SK-N-SH treated with all-trans-retinoic acid at 6 μM for 48 hours (cell line): Measurements from ENCODE around the gene ARHGAP24.
A peak's percentile ranks its signal among the peaks of the same experiment; 100 is the strongest.

ENCODE experiments used
- ATAC-seq: fragments of 200-7000 bp; cut with Tn5 transposase; 3 replicates; pipeline ENCODE4 v1.9.1; 2020; ENCODE audit warnings: mild to moderate bottlenecking, moderate library complexity
- ARNTL ChIP-seq: fragments of 450-650 bp; formaldehyde crosslinking; IDR thresholded peaks from 2 replicates; pipeline ENCODE4 v1.5.0; 2020; ENCODE audit warnings: low read depth, mild to moderate bottlenecking, moderate library complexity, borderline replicate concordance
- BACH2 ChIP-seq: fragments of 250-450 bp; sonication (Bioruptor Pico); IDR thresholded peaks from 2 replicates; pipeline ENCODE4 v1.9.0; 2021; ENCODE audit warnings: mild to moderate bottlenecking, borderline replicate concordance
- CSDC2 ChIP-seq: fragments of 250-450 bp; sonication (Bioruptor Pico); IDR thresholded peaks from 2 replicates; pipeline ENCODE4 v1.5.0; 2020; ENCODE audit warnings: mild to moderate bottlenecking, moderate library complexity
- ESRRG ChIP-seq: fragments of 250-450 bp; sonication (Bioruptor Pico); IDR thresholded peaks from 2 replicates; pipeline ENCODE4 v1.6.1; 2021; ENCODE audit warnings: mild to moderate bottlenecking
- GLIS3 ChIP-seq: fragments of 250-450 bp; sonication (Bioruptor Pico); IDR thresholded peaks from 2 replicates; pipeline ENCODE4 v1.5.0; 2020; ENCODE audit warnings: mild to moderate bottlenecking, moderate library complexity
- OSR1 ChIP-seq: fragments of 250-450 bp; sonication (Bioruptor Pico); IDR thresholded peaks from 2 replicates; pipeline ENCODE4 v1.8.0; 2022; ENCODE audit warnings: moderate library complexity, mild to moderate bottlenecking, inconsistent platforms
- POU6F1 ChIP-seq: fragments of 250-450 bp; sonication (Bioruptor Pico); IDR thresholded peaks from 2 replicates; pipeline ENCODE4 v1.8.0; 2021; ENCODE audit warnings: low read depth, mild to moderate bottlenecking, moderate library complexity, borderline replicate concordance
- PPARA ChIP-seq: fragments of 250-450 bp; sonication (Bioruptor Pico); IDR thresholded peaks from 2 replicates; pipeline ENCODE4 v1.5.0; 2020; ENCODE audit warnings: mild to moderate bottlenecking, borderline replicate concordance
- RARB ChIP-seq: fragments of 250-450 bp; sonication (Bioruptor Pico); IDR thresholded peaks from 2 replicates; pipeline ENCODE4 v1.8.0; 2021; ENCODE audit warnings: mild to moderate bottlenecking, moderate library complexity
- SNAI2 ChIP-seq: fragments of 250-450 bp; sonication (Bioruptor Pico); IDR thresholded peaks from 2 replicates; pipeline ENCODE4 v1.5.0; 2020; ENCODE audit warnings: mild to moderate bottlenecking, moderate library complexity
- TCF4 ChIP-seq: fragments of 250-450 bp; sonication (Bioruptor Pico); IDR thresholded peaks from 2 replicates; pipeline ENCODE4 v1.8.0; 2021; ENCODE audit warnings: mild to moderate bottlenecking, moderate library complexity, borderline replicate concordance
- TSHZ2 ChIP-seq: fragments of 250-450 bp; sonication (Bioruptor Pico); IDR thresholded peaks from 2 replicates; pipeline ENCODE4 v1.5.0; 2020; ENCODE audit warnings: mild to moderate bottlenecking, moderate library complexity
- ZFP30 ChIP-seq: fragments of 450-650 bp; formaldehyde crosslinking; IDR thresholded peaks from 2 replicates; pipeline ENCODE4 v1.5.0; 2022; ENCODE audit warnings: mild to moderate bottlenecking, moderate library complexity
- ZNF565 ChIP-seq: fragments of 450-650 bp; formaldehyde crosslinking; conservative IDR thresholded peaks from 2 replicates; pipeline ENCODE4 v1.5.0; 2020; ENCODE audit warnings: low read depth, mild to moderate bottlenecking, moderate library complexity
- ZNF70 ChIP-seq: fragments of 450-650 bp; formaldehyde crosslinking; IDR thresholded peaks from 2 replicates; pipeline ENCODE4 v1.5.0; 2020; ENCODE audit warnings: mild to moderate bottlenecking, moderate library complexity
- TF ChIP-seq, protein P1 (sequence below): fragments of 250-450 bp; sonication (Bioruptor Pico); IDR thresholded peaks from 2 replicates; pipeline ENCODE4 v1.8.0; 2020; ENCODE audit warnings: mild to moderate bottlenecking, moderate library complexity, borderline replicate concordance
- TF ChIP-seq, protein P2 (sequence below): fragments of 250-450 bp; sonication (Bioruptor Pico); IDR thresholded peaks from 2 replicates; pipeline ENCODE4 v1.5.1; 2020; ENCODE audit warnings: low read depth, mild to moderate bottlenecking, moderate library complexity

The ARHGAP24 gene

GRCh38 chr4:85726555-85726954, 251.6 kb downstream of the ARHGAP24 start:
- no peak for TF ChIP-seq GLIS3
- TF ChIP-seq SNAI2, result no peak
- TF ChIP-seq PPARA (CRISPR knock-in tag), result no peak
- no peak for TF ChIP-seq ZFP30 (CRISPR knock-in tag)
- TF ChIP-seq, protein P1, sequence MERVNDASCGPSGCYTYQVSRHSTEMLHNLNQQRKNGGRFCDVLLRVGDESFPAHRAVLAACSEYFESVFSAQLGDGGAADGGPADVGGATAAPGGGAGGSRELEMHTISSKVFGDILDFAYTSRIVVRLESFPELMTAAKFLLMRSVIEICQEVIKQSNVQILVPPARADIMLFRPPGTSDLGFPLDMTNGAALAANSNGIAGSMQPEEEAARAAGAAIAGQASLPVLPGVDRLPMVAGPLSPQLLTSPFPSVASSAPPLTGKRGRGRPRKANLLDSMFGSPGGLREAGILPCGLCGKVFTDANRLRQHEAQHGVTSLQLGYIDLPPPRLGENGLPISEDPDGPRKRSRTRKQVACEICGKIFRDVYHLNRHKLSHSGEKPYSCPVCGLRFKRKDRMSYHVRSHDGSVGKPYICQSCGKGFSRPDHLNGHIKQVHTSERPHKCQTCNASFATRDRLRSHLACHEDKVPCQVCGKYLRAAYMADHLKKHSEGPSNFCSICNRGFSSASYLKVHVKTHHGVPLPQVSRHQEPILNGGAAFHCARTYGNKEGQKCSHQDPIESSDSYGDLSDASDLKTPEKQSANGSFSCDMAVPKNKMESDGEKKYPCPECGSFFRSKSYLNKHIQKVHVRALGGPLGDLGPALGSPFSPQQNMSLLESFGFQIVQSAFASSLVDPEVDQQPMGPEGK, result no peak
- TF ChIP-seq, all 23 proteins: peak for 0
- no peak for ATAC-seq

- TF ChIP-seq RARB (CRISPR knock-in tag), result no peak
- no peak for TF ChIP-seq ESRRG
- no peak for TF ChIP-seq OSR1
- TF ChIP-seq POU6F1 (CRISPR knock-in tag), result no peak
- TF ChIP-seq, protein P2, sequence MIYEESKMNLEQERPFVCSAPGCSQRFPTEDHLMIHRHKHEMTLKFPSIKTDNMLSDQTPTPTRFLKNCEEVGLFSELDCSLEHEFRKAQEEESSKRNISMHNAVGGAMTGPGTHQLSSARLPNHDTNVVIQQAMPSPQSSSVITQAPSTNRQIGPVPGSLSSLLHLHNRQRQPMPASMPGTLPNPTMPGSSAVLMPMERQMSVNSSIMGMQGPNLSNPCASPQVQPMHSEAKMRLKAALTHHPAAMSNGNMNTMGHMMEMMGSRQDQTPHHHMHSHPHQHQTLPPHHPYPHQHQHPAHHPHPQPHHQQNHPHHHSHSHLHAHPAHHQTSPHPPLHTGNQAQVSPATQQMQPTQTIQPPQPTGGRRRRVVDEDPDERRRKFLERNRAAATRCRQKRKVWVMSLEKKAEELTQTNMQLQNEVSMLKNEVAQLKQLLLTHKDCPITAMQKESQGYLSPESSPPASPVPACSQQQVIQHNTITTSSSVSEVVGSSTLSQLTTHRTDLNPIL, result no peak
- TF ChIP-seq ARNTL (CRISPR knock-in tag), result no peak
- TF ChIP-seq BACH2 (CRISPR knock-in tag), result no peak
- TF ChIP-seq CSDC2 (CRISPR knock-in tag), result no peak
- no peak for TF ChIP-seq ZNF565 (CRISPR knock-in tag)
- TF ChIP-seq TCF4 (CRISPR knock-in tag), result no peak
- ATAC-seq, result no peak
These were observed 253.5 kb downstream of the ARHGAP24 start for GRCh38 chr4:85728464-85728863.

DNA sequence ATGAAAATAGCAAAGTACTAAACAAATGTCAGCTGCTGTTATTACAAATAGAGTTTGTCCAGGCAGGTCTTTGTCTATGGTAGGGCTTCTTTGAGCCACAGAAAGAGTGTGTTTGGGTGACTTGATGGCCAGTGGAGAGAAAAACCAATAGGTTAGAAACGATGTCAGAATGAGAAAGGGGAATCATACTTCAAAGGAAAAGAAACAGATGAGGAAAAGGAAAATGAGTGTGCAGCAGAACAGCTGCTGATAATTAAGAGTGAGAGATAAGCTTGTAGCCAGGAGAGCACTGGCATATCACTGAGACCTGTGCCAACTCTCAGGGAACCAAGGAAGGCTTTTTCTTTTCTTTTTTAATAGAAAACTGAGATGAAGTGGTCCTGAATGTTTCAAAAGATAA, 257.2 kb downstream of the ARHGAP24 start:
- no peak for TF ChIP-seq ESRRG
- TF ChIP-seq TSHZ2 (CRISPR knock-in tag), result peak; percentile 72; the same call in 1 of the 2 replicates
- no peak for TF ChIP-seq GLIS3
- TF ChIP-seq TCF4 (CRISPR knock-in tag), result peak; percentile 77; the same call in 1 of the 2 replicates
- no peak for TF ChIP-seq ARNTL (CRISPR knock-in tag)
- TF ChIP-seq ZNF70 (CRISPR knock-in tag), result no peak
- TF ChIP-seq, all 23 proteins: peak for 2
- peak; percentile 49; the same call in 1 of the 3 replicates for ATAC-seq

DNA sequence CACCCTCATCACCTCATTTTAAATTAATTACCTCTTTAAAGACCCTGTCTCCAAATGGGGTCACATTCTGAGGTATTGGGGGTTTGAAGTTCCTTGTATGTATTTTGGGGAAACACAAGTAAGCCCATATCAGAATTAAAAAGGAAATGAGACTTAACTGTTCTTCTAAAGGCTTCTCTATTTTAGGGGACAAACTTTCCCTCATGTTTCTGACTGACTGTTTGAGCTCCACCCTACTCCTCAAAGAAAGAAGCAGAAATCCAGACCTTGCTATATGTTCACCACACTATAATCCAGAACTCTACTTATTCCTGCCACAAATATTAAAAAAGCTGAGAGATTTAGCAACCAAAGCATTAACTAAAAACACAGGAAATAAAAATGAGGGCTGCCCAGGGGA, 258.8 kb downstream of the ARHGAP24 start:
- TF ChIP-seq, protein P2, result no peak
- no peak for TF ChIP-seq ZFP30 (CRISPR knock-in tag)
- TF ChIP-seq PPARA (CRISPR knock-in tag), result no peak
- TF ChIP-seq ZNF70 (CRISPR knock-in tag), result no peak
- ATAC-seq, result no peak

GRCh38 chr4:85734424-85734831, 259.5 kb downstream of the ARHGAP24 start:
- no peak for ATAC-seq
- TF ChIP-seq GLIS3 (no peak), SNAI2 (no peak)
